CD4-positive, alpha-beta memory T cell (primary cell): ENCODE data around the gene KIRREL3. TPM values are rescaled to one million over a fixed set of nuclear protein-coding genes. Genes with fewer than 3 reads are reported as not detected.

Experiments
- CTCF ChIA-PET: fragments of 350-600 bp; sonication (Branson Sonifier 250); formaldehyde crosslinking; loops from one replicate; lab custom pipeline; 2021; ENCODE audit warnings: inconsistent platforms; ENCODE audit not compliant: partially characterized antibody; lab: Charles Lee
- POLR2A ChIA-PET: fragments of 350-600 bp; sonication (Branson Sonifier 250); formaldehyde crosslinking; loops from one replicate; lab custom pipeline; 2021; ENCODE audit not compliant: partially characterized antibody; lab: Charles Lee
- DNase-seq, 5 donors: peaks; one replicate each; pipeline versions ENCODE4 v3.0.0 to v3.0.0-alpha.2; 2020 to 2022; ENCODE audit warnings: mixed read lengths in 1 of 5
- H3K27ac ChIP-seq: one replicate; pipeline ENCODE4 v1.7.0; 2013; ENCODE audit warnings: low read depth, low read length
- H3K27me3 ChIP-seq: 2 replicates; pipeline ENCODE4 v1.7.0; 2013; ENCODE audit warnings: mild to moderate bottlenecking, low read length, moderate library complexity; ENCODE audit not compliant: insufficient read depth
- H3K36me3 ChIP-seq: 2 replicates; pipeline ENCODE4 v1.7.0; 2013; ENCODE audit warnings: mild to moderate bottlenecking, low read length, moderate library complexity; ENCODE audit not compliant: insufficient read depth
- H3K4me1 ChIP-seq: 2 replicates; pipeline ENCODE4 v1.7.0; 2013; ENCODE audit warnings: mild to moderate bottlenecking, low read length, moderate library complexity; ENCODE audit not compliant: insufficient read depth
- H3K4me3 ChIP-seq, 2 donors: one replicate each; pipeline ENCODE4 v1.7.0; 2013; ENCODE audit warnings: low read length in 2 of 2, mild to moderate bottlenecking in 1 of 2
- H3K9me3 ChIP-seq, 2 donors: one replicate each; pipeline ENCODE4 v1.7.0; 2013; ENCODE audit warnings: low read length in 2 of 2, control low read depth in 1 of 2; ENCODE audit not compliant: control insufficient read depth in 1 of 2
- H3K27ac Mint-ChIP-seq, 7 donors: one replicate each; pipeline ENCODE4 v1.8.0; 2020 to 2021; ENCODE audit warnings: mixed read lengths in 7 of 7, mild to moderate bottlenecking in 6 of 7, inconsistent platforms in 3 of 7, moderate library complexity in 3 of 7
- H3K27me3 Mint-ChIP-seq, 2 donors: one replicate each; pipeline ENCODE4 v1.8.0; 2020 to 2021; ENCODE audit warnings: mixed read lengths in 2 of 2
- H3K36me3 Mint-ChIP-seq, 2 donors: one replicate each; pipeline ENCODE4 v1.8.0; 2020 to 2021; ENCODE audit warnings: mixed read lengths in 2 of 2, inconsistent platforms in 1 of 2, mild to moderate bottlenecking in 1 of 2
- H3K4me1 Mint-ChIP-seq, 4 donors: one replicate each; pipeline ENCODE4 v1.8.0; 2020 to 2021; ENCODE audit warnings: mixed read lengths in 4 of 4, mild to moderate bottlenecking in 1 of 4
- H3K4me3 Mint-ChIP-seq, 8 donors: one replicate each; pipeline ENCODE4 v1.8.0; 2020 to 2021; ENCODE audit warnings: mixed read lengths in 8 of 8, mild to moderate bottlenecking in 7 of 8, moderate library complexity in 6 of 8, inconsistent platforms in 3 of 8
- H3K9me3 Mint-ChIP-seq, 8 donors: one replicate each; pipeline ENCODE4 v1.8.0; 2020 to 2021; ENCODE audit warnings: mixed read lengths in 8 of 8, mild to moderate bottlenecking in 5 of 8, inconsistent platforms in 3 of 8, moderate library complexity in 1 of 8
- intact Hi-C: fragments of 100-400 bp; cut with micrococcal nuclease; formaldehyde crosslinking; loops from one replicate; pipeline ENCODE4 v1.15.1; 2023
- polyA plus RNA-seq, 2 donors: library from polyadenylated mRNA; unstranded; fragments of 300-500 nt; fragmentation: Illumina TruSeq; gene quantifications; one replicate each; pipeline ENCODE4 v1.2.3, GENCODE V29; 2021
- total RNA-seq, 2 experiments: library from RNA; stranded (reverse); gene quantifications; one replicate each; pipeline ENCODE4 v1.2.3, GENCODE V29; 2021

The KIRREL3 gene
- total and polyA plus RNA-seq, 4 experiments from 2014 or later = not detected

GRCh38 chr11:126476266-126476924, 524.2 kb downstream of the KIRREL3 start:
- Histone ChIP-seq H3K4me3 (no peak overlapping the region), H3K27ac (no peak overlapping the region), H3K36me3 (no peaks in the 10 kb centered on the region), H3K27me3 (no peaks in the 10 kb centered on the region), H3K9me3 (no peaks in the 10 kb centered on the region), H3K4me1 (peaks cover 3% of the 10 kb centered on the region)
- no peaks in the 10 kb centered on the region for H3K27me3 Mint-ChIP-seq
- no peaks in the 10 kb centered on the region for H3K36me3 Mint-ChIP-seq
- ChIA-PET CTCF (interaction anchor here (11.2 kb wide), 1 partner anchor 35 kb away, joined by 263 read pairs; no protein-coding TSS in a partner anchor), POLR2A (no interaction called here)
- peaks cover 13 to 21% (median 16%) of the 10 kb centered on the region in 4 donors for H3K4me1 Mint-ChIP-seq
- intact Hi-C loops = no loop called here
- DNase-seq = no peak
- no peak overlapping the region for H3K27ac Mint-ChIP-seq
- no peaks in the 10 kb centered on the region for H3K9me3 Mint-ChIP-seq
- H3K4me3 Mint-ChIP-seq = no peak overlapping the region

- no peak overlapping the region for H3K4me3 ChIP-seq
- intact Hi-C loops = no loop called here
- ChIA-PET CTCF (interaction anchor here (11.2 kb wide), 1 partner anchor 34 kb away, joined by 263 read pairs; no protein-coding TSS in a partner anchor), POLR2A (no interaction called here)
- no peaks in the 10 kb centered on the region for H3K36me3 ChIP-seq
- no peak overlapping the region for H3K27ac ChIP-seq
- H3K4me1 Mint-ChIP-seq = peaks cover 9 to 14% (median 10%) of the 10 kb centered on the region in 4 donors
- no peak overlapping the region for H3K4me3 Mint-ChIP-seq
- no peaks in the 10 kb centered on the region for H3K27me3 Mint-ChIP-seq
- H3K27me3 ChIP-seq = no peaks in the 10 kb centered on the region
- no peak overlapping the region for H3K27ac Mint-ChIP-seq
- H3K9me3 ChIP-seq = no peaks in the 10 kb centered on the region
- no peaks in the 10 kb centered on the region for H3K36me3 Mint-ChIP-seq
- H3K9me3 Mint-ChIP-seq = no peaks in the 10 kb centered on the region
- peaks cover under 1% of the 10 kb centered on the region for H3K4me1 ChIP-seq
- no peak for DNase-seq
These were observed 525.3 kb downstream of the KIRREL3 start for GRCh38 chr11:126475014-126475991.

- DNase-seq = no peak
- Mint-ChIP-seq H3K9me3 (no peaks in the 10 kb centered on the region), H3K36me3 (no peaks in the 10 kb centered on the region), H3K27ac (no peak overlapping the region), H3K4me3 (no peak overlapping the region), H3K4me1 (peaks cover 6 to 10% (median 7%) of the 10 kb centered on the region in 4 donors), H3K27me3 (no peaks in the 10 kb centered on the region)
- intact Hi-C loops = no loop called here
- no peaks in the 10 kb centered on the region for H3K36me3 ChIP-seq
- H3K27ac ChIP-seq = no peak overlapping the region
- ChIA-PET POLR2A (no interaction called here), CTCF (no interaction called here)
- no peaks in the 10 kb centered on the region for H3K9me3 ChIP-seq
- no peaks in the 10 kb centered on the region for H3K4me1 ChIP-seq
- no peak overlapping the region for H3K4me3 ChIP-seq
- no peaks in the 10 kb centered on the region for H3K27me3 ChIP-seq
These were observed 526.4 kb downstream of the KIRREL3 start for GRCh38 chr11:126474220-126474619.

- H3K27me3 ChIP-seq = no peaks in the 10 kb centered on the region
- no peaks in the 10 kb centered on the region for H3K4me1 ChIP-seq
- no peak for DNase-seq
- ChIA-PET CTCF (no interaction called here), POLR2A (no interaction called here)
- intact Hi-C loops = no loop called here
- no peaks in the 10 kb centered on the region for H3K36me3 ChIP-seq
- H3K27me3 Mint-ChIP-seq = no peaks in the 10 kb centered on the region
- H3K4me3 Mint-ChIP-seq = no peak overlapping the region
- H3K36me3 Mint-ChIP-seq = no peaks in the 10 kb centered on the region
- H3K9me3 Mint-ChIP-seq = no peaks in the 10 kb centered on the region
- H3K4me1 Mint-ChIP-seq = peaks cover 3 to 7% (median 4%) of the 10 kb centered on the region in 4 donors
- H3K9me3 ChIP-seq = no peaks in the 10 kb centered on the region
- no peak overlapping the region for H3K4me3 ChIP-seq
- no peak overlapping the region for H3K27ac ChIP-seq
- no peak overlapping the region for H3K27ac Mint-ChIP-seq
These were observed 527.3 kb downstream of the KIRREL3 start for GRCh38 chr11:126473269-126473668.

DNA sequence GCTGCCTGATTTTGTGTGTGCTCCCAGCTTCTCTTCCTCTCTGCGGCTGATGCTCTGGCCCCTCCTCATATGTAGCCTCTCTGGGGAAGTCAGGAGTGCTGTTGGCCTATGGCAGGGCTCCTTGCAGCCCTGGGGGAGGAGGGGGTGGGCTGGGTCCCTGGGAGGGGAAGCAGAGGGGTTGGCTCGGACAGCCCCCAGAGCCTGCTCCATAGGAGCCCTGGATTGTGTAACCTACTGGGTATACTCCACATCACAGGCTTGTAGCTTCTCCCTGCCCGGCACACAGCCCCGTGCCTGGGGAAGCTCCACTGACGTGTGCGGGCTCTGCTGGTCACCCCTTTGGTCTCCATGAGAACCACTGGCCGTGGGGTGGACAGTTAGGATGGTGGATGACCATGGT, 531.3 kb downstream of the KIRREL3 start:
- Histone ChIP-seq H3K27ac (no peak overlapping the region), H3K9me3 (no peaks in the 10 kb centered on the region), H3K27me3 (no peaks in the 10 kb centered on the region), H3K4me1 (peaks cover 6% of the 10 kb centered on the region), H3K4me3 (no peak overlapping the region), H3K36me3 (no peaks in the 10 kb centered on the region)
- intact Hi-C loops = no loop called here
- peaks cover 10 to 23% (median 15%) of the 10 kb centered on the region in 4 donors for H3K4me1 Mint-ChIP-seq
- no peaks in the 10 kb centered on the region for H3K9me3 Mint-ChIP-seq
- CTCF ChIA-PET = interaction anchor here (8.7 kb wide), 1 partner anchor 11 kb away, joined by 70 read pairs; no protein-coding TSS in a partner anchor
- no peaks in the 10 kb centered on the region for H3K36me3 Mint-ChIP-seq
- H3K27me3 Mint-ChIP-seq = peaks cover 0 to 2% of the 10 kb centered on the region in 2 donors
- no peak overlapping the region for H3K4me3 Mint-ChIP-seq
- POLR2A ChIA-PET = no interaction called here
- DNase-seq = no peak
- H3K27ac Mint-ChIP-seq = peak overlapping the region in 1 of 7 donors; percentile 52

- H3K27me3 ChIP-seq = no peaks in the 10 kb centered on the region
- no peak overlapping the region for H3K4me3 Mint-ChIP-seq
- no peaks in the 10 kb centered on the region for H3K9me3 Mint-ChIP-seq
- intact Hi-C loops = no loop called here
- H3K4me1 Mint-ChIP-seq = peaks cover 11 to 25% (median 15%) of the 10 kb centered on the region in 4 donors
- H3K27me3 Mint-ChIP-seq = peaks cover 0 to 2% of the 10 kb centered on the region in 2 donors
- POLR2A ChIA-PET = interaction anchor here (0.9 kb wide), 1 partner anchor 66 kb away, joined by 3 read pairs; no protein-coding TSS in a partner anchor
- no peaks in the 10 kb centered on the region for H3K36me3 Mint-ChIP-seq
- no peak overlapping the region for H3K4me3 ChIP-seq
- H3K27ac Mint-ChIP-seq = no peak overlapping the region
- H3K4me1 ChIP-seq = peaks cover 6% of the 10 kb centered on the region
- CTCF ChIA-PET = interaction anchor here (1.2 to 8.7 kb wide), 2 partner anchors 12 to 14 kb away, joined by 3 to 70 read pairs; no protein-coding TSS in a partner anchor
- no peaks in the 10 kb centered on the region for H3K36me3 ChIP-seq
- no peaks in the 10 kb centered on the region for H3K9me3 ChIP-seq
- DNase-seq = no peak
- H3K27ac ChIP-seq = no peak overlapping the region
These were observed 532.5 kb downstream of the KIRREL3 start for GRCh38 chr11:126468102-126468521.

DNA sequence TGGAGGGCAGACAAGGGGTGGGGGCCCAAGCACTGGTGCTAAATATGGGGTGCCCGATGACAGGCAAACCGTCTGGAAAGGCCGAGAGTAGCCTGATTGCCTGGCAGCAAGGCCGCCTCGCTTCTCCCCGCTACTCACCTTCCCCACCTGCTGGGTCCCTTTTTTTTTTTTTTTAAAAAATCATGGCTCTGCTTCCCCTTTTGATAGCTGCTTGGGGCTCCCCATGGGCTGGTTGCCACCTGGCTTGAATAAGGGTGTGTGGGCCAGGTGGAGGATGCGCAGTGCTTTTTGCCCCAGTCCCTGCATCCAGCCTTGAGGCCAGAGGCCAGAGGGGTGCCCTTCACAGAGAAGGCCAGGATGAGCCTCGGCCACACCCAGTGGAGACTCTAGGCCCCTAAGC, 533.1 kb downstream of the KIRREL3 start:
- no peak overlapping the region for H3K27ac Mint-ChIP-seq
- H3K4me1 Mint-ChIP-seq = peaks cover 11 to 25% (median 15%) of the 10 kb centered on the region in 4 donors
- intact Hi-C loops = no loop called here
- CTCF ChIA-PET = interaction anchor here (1.2 to 8.7 kb wide), 2 partner anchors 13 to 14 kb away, joined by 3 to 70 read pairs; no protein-coding TSS in a partner anchor
- H3K9me3 ChIP-seq = no peaks in the 10 kb centered on the region
- no peak overlapping the region for H3K27ac ChIP-seq
- no peaks in the 10 kb centered on the region for H3K36me3 Mint-ChIP-seq
- DNase-seq = no peak
- POLR2A ChIA-PET = no interaction called here
- no peaks in the 10 kb centered on the region for H3K36me3 ChIP-seq
- no peak overlapping the region for H3K4me3 Mint-ChIP-seq
- H3K27me3 ChIP-seq = no peaks in the 10 kb centered on the region
- H3K4me3 ChIP-seq = no peak overlapping the region
- H3K4me1 ChIP-seq = peaks cover 6% of the 10 kb centered on the region
- H3K9me3 Mint-ChIP-seq = no peaks in the 10 kb centered on the region
- H3K27me3 Mint-ChIP-seq = peaks cover 0 to 4% of the 10 kb centered on the region in 2 donors
